HFF-Myc (cell line): ENCODE results near the gene FASN.

Experiments
- DNase-seq: peaks from one replicate; pipeline ENCODE4 v3.0.0-alpha.2; 2011; ENCODE audit warnings: low read depth; ENCODE audit errors: extremely low read depth
- H3K4me3 ChIP-seq: replicated peaks from 2 replicates; pipeline ENCODE4 v1.5.1; 2011; ENCODE audit warnings: low read depth, mild to moderate bottlenecking, control low read depth, low read length
- CTCF ChIP-seq: IDR thresholded peaks from 2 replicates; pipeline ENCODE4 v1.5.1; 2012; ENCODE audit warnings: mild to moderate bottlenecking, low read depth, low read length, control low read depth; ENCODE audit errors: missing control alignments

The FASN gene

GRCh38 chr17:82105882-82106687 is 8.0 kb upstream of the FASN start:
- 0 out of 2 replicates have a peak overlapping the region, but pooled peaks have one; percentile 2 for H3K4me3 ChIP-seq
- no peak for DNase-seq
- peak; percentile 37 for TF ChIP-seq CTCF

GRCh38 chr17:82105417-82105881 is 7.4 kb upstream of the FASN start:
- no peak overlapping the region for H3K4me3 ChIP-seq
- DNase-seq: no peak
- TF ChIP-seq CTCF: no peak

DNA sequence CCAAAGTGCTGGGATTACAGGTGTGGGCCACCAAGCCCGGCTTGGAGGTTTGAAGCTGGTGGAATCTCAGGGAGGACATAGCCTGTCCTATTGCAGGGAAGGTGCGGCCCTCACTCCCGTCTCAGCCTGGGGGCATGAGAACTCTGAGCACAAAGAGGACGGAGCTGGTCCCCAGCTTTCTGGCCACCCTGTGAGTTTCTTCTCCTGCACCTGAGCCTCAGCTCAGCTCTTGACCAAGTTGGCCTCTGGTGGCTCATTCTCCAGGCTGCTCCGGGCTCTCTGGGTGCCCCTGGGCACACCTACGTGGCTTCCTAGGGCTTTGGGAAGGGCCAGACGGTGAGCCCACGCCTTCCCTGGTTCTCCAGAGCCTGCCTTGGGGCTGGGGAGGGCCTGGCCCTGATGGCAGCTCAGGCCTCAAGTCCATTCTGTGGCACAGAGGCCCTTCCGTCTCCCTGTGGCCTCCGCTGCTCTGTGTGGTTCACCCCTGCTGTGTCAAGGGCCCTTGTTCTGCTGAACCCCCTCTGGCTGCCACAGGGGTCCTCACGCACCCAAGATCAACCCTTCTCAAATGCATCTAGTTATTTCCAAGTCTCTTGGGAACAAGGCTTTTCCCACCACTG is 6.9 kb upstream of the FASN start:
- TF ChIP-seq CTCF: no peak
- no peak overlapping the region for H3K4me3 ChIP-seq
- no peak for DNase-seq

GRCh38 chr17:82103553-82104451 is 5.8 kb upstream of the FASN start:
- no peak for TF ChIP-seq CTCF
- no peak for DNase-seq
- H3K4me3 ChIP-seq: no peak overlapping the region

DNA sequence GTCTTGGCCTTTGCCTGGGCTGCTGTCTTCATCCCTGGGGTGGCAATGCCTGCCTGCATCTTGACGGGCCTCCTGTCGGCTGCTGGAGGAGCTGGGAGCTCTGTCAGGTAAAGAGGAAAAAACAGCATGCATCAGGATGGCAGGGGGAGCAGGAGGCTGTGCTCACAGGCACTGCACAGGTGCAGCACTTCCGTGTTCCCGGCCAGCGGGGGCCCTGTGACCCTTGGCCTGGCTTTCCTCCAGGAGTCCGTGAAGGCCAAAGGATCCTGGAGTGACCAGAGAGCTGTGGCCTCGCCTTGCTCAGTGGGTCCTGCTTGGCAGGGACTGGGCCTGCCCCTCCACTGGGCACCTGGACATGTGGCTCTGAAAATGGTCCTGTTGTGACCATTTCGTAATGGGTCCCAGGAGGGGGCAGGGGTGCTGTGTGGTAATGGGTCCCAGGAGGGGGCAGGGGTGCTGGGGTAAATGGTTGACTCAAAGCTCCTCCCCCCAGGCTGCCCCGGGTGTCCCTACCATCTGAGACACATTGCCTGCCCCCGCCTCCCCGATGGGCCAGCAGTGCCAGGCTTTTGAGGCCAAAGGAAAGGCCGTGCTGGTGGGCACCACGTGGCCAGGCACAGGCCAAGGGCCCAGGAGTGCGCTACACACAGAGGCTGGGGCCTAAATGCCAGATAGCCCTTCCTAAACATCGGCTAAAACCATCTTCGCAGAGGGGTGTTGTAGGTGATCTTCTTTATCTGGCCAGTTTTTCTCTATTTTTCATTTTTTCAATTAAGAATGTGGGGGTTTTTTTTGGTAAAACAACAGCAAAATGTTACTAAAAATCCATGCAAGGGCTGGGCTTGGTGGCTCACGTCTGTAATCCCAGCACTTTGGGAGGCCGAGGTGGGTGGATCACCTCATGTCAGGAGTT is 4.0 kb upstream of the FASN start:
- no peak for TF ChIP-seq CTCF
- no peak for DNase-seq

GRCh38 chr17:82101301-82101715 is 3.3 kb upstream of the FASN start:
- TF ChIP-seq CTCF: no peak
- H3K4me3 ChIP-seq: no peak overlapping the region
- DNase-seq: no peak

More for the DNA sequence above, 4.0 kb upstream of the FASN start:
- H3K4me3 ChIP-seq: no peak overlapping the region
